Brain microvascular endothelial cell (primary cell): ENCODE data around the gene CCL4.

Experiments
- DNase-seq: peaks from one replicate; pipeline ENCODE4 v3.0.0-alpha.2; 2020
- H3K27ac ChIP-seq: fragments of 250-450 bp; sonication (Bioruptor Pico); 2 replicates; pipeline ENCODE4 v1.5.1; 2020; ENCODE audit warnings: mild to moderate bottlenecking, moderate library complexity
- H3K27me3 ChIP-seq: fragments of 250-450 bp; sonication (Bioruptor Pico); replicated peaks from 2 replicates; pipeline ENCODE4 v1.5.1; 2020; ENCODE audit warnings: mild to moderate bottlenecking
- H3K36me3 ChIP-seq: fragments of 250-450 bp; sonication (Bioruptor Pico); replicated peaks from 2 replicates; pipeline ENCODE4 v1.5.1; 2020; ENCODE audit warnings: mild to moderate bottlenecking
- H3K4me3 ChIP-seq: 2 replicates; pipeline ENCODE4 v1.5.1; 2011; ENCODE audit warnings: low read depth, mild to moderate bottlenecking, control low read depth, low read length, moderate library complexity
- in situ Hi-C: cut with HindIII; loops from 2 replicates; pipeline ENCODE4 v1.10.0; 2017; ENCODE audit warnings: low sequenced_read_pairs, low pct_ligation_motif_present
- TF ChIP-seq, protein P1 (sequence below): IDR thresholded peaks from 2 replicates; pipeline ENCODE4 v1.5.1; 2011; ENCODE audit warnings: low read depth, mild to moderate bottlenecking, moderate library complexity, low read length, control low read depth, inconsistent platforms; ENCODE audit errors: missing control alignments

Gene CCL4

DNA sequence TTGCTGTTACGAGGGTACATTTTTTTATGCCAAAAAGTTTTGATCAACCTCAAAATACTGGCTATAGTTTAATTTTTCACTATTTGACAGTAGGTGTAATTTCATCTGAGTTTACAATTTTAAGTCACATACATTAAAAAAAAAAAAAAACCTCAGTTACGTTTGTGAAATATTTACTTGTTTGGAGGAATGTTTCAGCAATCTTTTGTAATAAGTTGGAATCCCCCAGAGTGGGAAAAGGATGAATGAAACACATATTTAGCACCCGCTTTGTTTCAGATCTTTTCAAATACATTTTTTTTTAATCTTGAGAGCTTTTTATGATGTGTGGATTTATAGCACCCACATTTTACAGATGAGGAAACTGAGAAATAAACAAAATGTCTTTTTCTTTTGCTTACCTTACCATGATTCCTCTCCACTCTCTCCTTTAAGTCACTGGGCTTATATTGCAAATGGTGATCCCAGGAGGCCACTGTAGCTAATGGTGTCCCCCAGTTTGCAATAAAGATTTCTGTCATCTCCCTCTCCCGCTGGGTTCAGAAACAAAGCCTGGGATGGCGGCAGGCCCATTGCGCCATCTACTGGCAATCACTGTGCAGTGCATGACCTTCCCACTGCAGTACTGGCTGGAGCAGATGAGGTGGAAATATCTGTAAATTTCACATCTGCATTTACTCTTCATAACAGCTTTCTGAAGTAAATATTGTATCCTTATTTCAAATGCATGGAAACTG is 45.1 kb downstream of the CCL4 start:
- no peak overlapping the region for H3K4me3 ChIP-seq
- no peak overlapping the region for H3K27ac ChIP-seq
- no peaks in the 10 kb centered on the region for H3K36me3 ChIP-seq
- peak; percentile 56 for DNase-seq
- TF ChIP-seq, protein P1, sequence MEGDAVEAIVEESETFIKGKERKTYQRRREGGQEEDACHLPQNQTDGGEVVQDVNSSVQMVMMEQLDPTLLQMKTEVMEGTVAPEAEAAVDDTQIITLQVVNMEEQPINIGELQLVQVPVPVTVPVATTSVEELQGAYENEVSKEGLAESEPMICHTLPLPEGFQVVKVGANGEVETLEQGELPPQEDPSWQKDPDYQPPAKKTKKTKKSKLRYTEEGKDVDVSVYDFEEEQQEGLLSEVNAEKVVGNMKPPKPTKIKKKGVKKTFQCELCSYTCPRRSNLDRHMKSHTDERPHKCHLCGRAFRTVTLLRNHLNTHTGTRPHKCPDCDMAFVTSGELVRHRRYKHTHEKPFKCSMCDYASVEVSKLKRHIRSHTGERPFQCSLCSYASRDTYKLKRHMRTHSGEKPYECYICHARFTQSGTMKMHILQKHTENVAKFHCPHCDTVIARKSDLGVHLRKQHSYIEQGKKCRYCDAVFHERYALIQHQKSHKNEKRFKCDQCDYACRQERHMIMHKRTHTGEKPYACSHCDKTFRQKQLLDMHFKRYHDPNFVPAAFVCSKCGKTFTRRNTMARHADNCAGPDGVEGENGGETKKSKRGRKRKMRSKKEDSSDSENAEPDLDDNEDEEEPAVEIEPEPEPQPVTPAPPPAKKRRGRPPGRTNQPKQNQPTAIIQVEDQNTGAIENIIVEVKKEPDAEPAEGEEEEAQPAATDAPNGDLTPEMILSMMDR: peak; percentile 100
- in situ Hi-C loops: no loop called here
- H3K27me3 ChIP-seq: no peaks in the 10 kb centered on the region

DNA sequence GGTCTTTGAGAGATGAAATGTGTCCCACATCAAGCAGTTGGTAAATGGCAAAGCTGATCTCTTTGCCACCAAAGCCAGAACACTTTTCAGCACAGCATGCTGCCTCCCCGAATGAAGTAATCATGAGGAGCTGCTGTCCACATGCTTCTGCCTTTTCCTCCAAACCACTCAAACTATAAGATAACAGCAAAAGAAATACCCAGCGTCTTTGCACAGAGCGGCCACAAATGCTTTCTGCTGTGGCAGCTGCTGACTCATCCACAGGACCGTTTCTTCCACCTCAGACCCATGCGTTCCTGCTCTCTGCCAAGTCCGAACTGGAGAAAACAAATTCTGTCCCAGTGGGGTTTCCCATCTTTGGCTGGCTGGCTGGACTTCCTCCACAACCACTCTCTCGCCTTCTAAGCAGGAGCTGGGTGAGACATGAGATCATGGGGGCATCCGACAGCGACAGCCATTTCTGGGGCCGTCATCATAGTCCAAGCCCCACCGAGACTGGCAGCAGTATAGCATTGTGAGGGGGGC is 45.7 kb downstream of the CCL4 start:
- Histone ChIP-seq H3K4me3 (no peak overlapping the region), H3K27ac (no peak overlapping the region), H3K27me3 (no peaks in the 10 kb centered on the region), H3K36me3 (no peaks in the 10 kb centered on the region)
- DNase-seq: peak; percentile 67
- TF ChIP-seq, protein P1: no peak
- in situ Hi-C loops: no loop called here

DNA sequence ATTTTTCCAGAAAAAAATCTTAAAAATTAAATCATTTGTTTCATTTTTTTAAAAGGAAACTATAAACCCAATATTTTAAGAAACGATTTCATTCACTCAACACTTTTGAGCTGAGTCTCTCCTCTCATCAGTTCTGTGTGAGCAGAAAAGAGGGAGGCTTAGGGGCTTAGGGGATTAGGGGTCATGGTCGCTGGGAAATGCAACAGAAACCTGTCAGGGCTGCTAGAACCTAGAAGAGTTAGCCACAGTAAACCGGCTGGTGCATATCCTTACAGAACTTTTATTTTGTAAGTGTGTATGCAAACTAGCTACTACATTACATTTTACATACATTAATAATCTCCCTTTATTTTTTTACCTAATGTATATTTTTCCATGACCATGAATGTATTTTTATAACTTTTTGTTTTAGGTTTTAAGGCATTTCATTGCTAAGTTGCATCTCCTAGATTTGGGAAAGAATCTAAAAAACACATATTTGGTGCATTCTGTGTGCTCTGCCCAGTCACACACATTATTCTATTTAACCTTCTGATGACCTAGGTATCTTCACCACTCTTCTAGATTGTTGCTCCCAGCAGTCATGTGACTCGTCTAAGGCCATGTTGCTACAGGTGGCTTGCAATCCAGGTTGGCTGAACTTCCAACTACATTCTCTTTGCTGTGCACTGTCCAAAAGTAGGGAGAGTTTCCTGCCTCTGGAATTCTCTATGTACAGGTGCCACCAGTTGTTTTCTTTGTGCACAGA is 48.4 kb downstream of the CCL4 start:
- Histone ChIP-seq H3K4me3 (no peak overlapping the region), H3K36me3 (no peaks in the 10 kb centered on the region), H3K27me3 (no peaks in the 10 kb centered on the region), H3K27ac (no peak overlapping the region)
- TF ChIP-seq, protein P1: no peak
- DNase-seq: no peak
- in situ Hi-C loops: no loop called here

DNA sequence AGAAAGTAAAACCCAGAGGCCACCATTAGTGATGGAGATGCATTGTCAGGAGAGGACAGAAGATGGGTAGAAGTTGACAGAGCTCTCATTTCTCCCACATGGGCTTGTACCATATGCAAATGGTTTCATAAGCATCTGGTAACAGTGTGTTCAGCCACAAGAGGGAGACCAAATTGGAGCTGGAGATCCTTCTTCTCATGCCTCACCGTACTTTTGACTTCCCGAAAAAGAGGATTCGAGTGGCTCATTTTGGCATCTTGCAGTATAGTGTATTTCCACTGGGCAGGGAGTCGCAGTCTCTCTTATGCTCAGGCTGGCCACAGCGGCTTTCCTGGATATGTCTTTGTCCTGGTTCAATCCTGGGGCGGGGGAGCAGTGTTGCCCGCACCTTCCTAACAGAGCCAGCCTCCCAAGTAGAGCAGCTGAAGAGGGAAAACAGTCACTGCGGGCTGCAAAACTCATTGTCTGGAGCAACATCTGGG is 49.1 kb downstream of the CCL4 start:
- TF ChIP-seq, protein P1: no peak
- no peaks in the 10 kb centered on the region for H3K36me3 ChIP-seq
- H3K27me3 ChIP-seq: no peaks in the 10 kb centered on the region
- H3K4me3 ChIP-seq: no peak overlapping the region
- in situ Hi-C loops: no loop called here
- no peak for DNase-seq
- no peak overlapping the region for H3K27ac ChIP-seq

DNA sequence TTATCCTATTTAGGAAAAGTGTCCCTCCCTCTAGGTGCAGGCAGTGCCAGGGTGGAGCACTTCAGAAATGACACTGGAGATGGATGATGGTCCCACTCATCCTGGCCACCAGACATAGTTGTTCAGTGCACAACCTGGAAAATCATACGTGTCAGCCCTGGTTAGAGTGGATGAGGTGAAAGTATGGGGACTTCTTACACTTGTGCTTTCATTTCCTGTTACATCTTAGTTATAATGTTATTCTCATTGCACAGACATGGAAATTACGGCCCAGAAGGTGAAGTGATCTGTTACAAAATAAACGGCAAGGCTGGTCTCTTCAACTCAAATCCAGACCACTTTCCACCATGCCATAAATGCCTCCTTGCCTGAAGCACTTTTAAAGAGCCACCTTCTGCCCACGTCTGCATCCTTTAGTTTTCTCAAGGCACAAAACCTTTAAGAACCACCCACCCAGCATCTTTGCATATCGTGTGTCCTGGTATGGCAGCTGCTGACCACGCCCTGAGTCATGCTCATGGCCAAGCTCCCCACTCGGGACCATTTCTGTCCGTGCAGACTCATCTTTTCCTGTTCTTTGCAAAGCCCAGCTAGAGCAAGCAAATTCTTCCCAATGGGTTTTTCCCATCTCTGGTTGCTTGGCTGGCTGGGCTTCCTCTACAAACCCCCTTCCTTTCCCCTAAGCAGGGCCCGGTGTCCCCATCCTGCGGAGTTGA is 50.4 kb downstream of the CCL4 start:
- no peaks in the 10 kb centered on the region for H3K27me3 ChIP-seq
- in situ Hi-C loops: no loop called here
- H3K27ac ChIP-seq: no peak overlapping the region
- no peak for DNase-seq
- no peak overlapping the region for H3K4me3 ChIP-seq
- TF ChIP-seq, protein P1: no peak
- no peaks in the 10 kb centered on the region for H3K36me3 ChIP-seq
